Panc1 (cell line): ENCODE data around the gene MAP4. TPM values are rescaled to one million over a fixed set of nuclear protein-coding genes. Genes with fewer than 3 reads are reported as not detected.
"Not testable (repeated sequence)": the region's sequence is repeated elsewhere in the genome, so short reads cannot be mapped to it uniquely, and the experiment has no call there.

Source experiments
- ATAC-seq: fragments of 200-7000 bp; cut with Tn5 transposase; 2 replicates; pipeline ENCODE4 v1.9.1; 2020; ENCODE audit warnings: mild to moderate bottlenecking, moderate library complexity
- BruUV-seq: library from RNA; stranded (reverse); fragments of 400-500 nt; replicated peaks from 2 replicates; lab custom pipeline; 2021; lab: Mats Ljungman, UMichigan
- CTCF ChIA-PET: fragments of 300-600 bp; sonication (Branson Sonifier 250); formaldehyde crosslinking; loops from one replicate; lab custom pipeline; 2022; ENCODE audit warnings: antibody characterized with exemption; lab: Charles Lee
- POLR2A ChIA-PET: fragments of 300-600 bp; sonication (Branson Sonifier 250); formaldehyde crosslinking; loops from one replicate; lab custom pipeline; 2022; ENCODE audit warnings: antibody characterized with exemption; lab: Charles Lee
- DNase-seq: peaks from one replicate; pipeline ENCODE4 v3.0.0-alpha.2; 2010; ENCODE audit warnings: low read depth, low spot score
- H3K27ac ChIP-seq: 2 replicates; pipeline ENCODE4 v1.5.1; 2011; ENCODE audit warnings: mild to moderate bottlenecking, low read length, inconsistent platforms
- H3K27me3 ChIP-seq: fragments of 200-500 bp; sonication (Bioruptor generic); 2 replicates; pipeline ENCODE4 v1.6.0; 2014; ENCODE audit warnings: low read length, inconsistent platforms; ENCODE audit not compliant: control insufficient read depth, insufficient read depth
- H3K36me3 ChIP-seq: fragments of 200-500 bp; sonication (Bioruptor generic); 2 replicates; pipeline ENCODE4 v1.5.1; 2014; ENCODE audit warnings: inconsistent platforms, mild to moderate bottlenecking, low read length, moderate library complexity; ENCODE audit not compliant: control insufficient read depth, insufficient read depth
- H3K4me1 ChIP-seq: 2 replicates; pipeline ENCODE4 v1.5.1; 2011; ENCODE audit warnings: inconsistent platforms, mild to moderate bottlenecking, low read length, moderate library complexity; ENCODE audit not compliant: control insufficient read depth, insufficient read depth
- H3K4me3 ChIP-seq, 2 experiments: 2 replicates each; pipeline ENCODE4 v1.5.1; 2011 to 2012; ENCODE audit warnings: low read depth in 2 of 2, low read length in 2 of 2, mild to moderate bottlenecking in 2 of 2, inconsistent platforms in 1 of 2, moderate library complexity in 1 of 2
- H3K9me3 ChIP-seq: fragments of 200-500 bp; sonication (Bioruptor generic); 2 replicates; pipeline ENCODE4 v1.5.1; 2014; ENCODE audit warnings: low read depth, mild to moderate bottlenecking, inconsistent platforms, low read length, moderate library complexity; ENCODE audit not compliant: control insufficient read depth, insufficient read depth
- CTCF ChIP-seq: fragments of 450-650 bp; IDR thresholded peaks from 2 replicates; pipeline ENCODE4 v1.5.1; 2017; ENCODE audit warnings: mild to moderate bottlenecking
- POLR2AphosphoS5 ChIP-seq: IDR thresholded peaks from 2 replicates; pipeline ENCODE4 v1.6.1; 2012; ENCODE audit warnings: mild to moderate bottlenecking, low read depth, low read length, moderate library complexity
- REST ChIP-seq, 2 experiments: IDR thresholded peaks; 2 replicates each; pipeline ENCODE4 v1.6.1; 2011 to 2012; ENCODE audit warnings: low read depth in 2 of 2, control low read depth in 1 of 2, low read length in 1 of 2, mild to moderate bottlenecking in 1 of 2, moderate library complexity in 1 of 2; ENCODE audit not compliant: insufficient read depth in 1 of 2
- SIN3A ChIP-seq: IDR thresholded peaks from 2 replicates; pipeline ENCODE4 v1.6.1; 2012; ENCODE audit warnings: low read depth, mild to moderate bottlenecking, low read length, moderate library complexity, borderline replicate concordance; ENCODE audit not compliant: insufficient read depth
- TCF7L2 ChIP-seq: IDR thresholded peaks from 2 replicates; pipeline ENCODE4 v1.6.1; 2011; ENCODE audit warnings: mild to moderate bottlenecking, low read depth, low read length, inconsistent platforms
- in situ Hi-C: cut with HindIII; loops from 2 replicates; pipeline ENCODE4 v1.10.0; 2016; ENCODE audit warnings: low sequenced_read_pairs, low pct_unique_long_range_greater_than_20kb
- intact Hi-C: fragments of 100-400 bp; cut with micrococcal nuclease; formaldehyde crosslinking; loops from one replicate; pipeline ENCODE4 v1.10.0; 2022; ENCODE audit not compliant: unreplicated experiment
- total RNA-seq: library from RNA; stranded (reverse); gene quantifications from one replicate; pipeline ENCODE4 v1.2.1, GENCODE V29; 2021; ENCODE audit not compliant: unreplicated experiment

MAP4 gene
- total RNA-seq, 1 experiment from 2014 or later = 150 TPM

GRCh38 chr3:47836986-47837385 lies 179.2 kb downstream of the MAP4 start:
- Histone ChIP-seq H3K27me3 (no peaks in the 10 kb centered on the region), H3K27ac (no peak overlapping the region), H3K36me3 (peaks cover 4% of the 10 kb centered on the region), H3K4me1 (no peaks in the 10 kb centered on the region), H3K9me3 (no peaks in the 10 kb centered on the region), H3K4me3 (no peak overlapping the region)
- in situ Hi-C loops (no loop called here), intact Hi-C loops (no loop called here)
- no peak for TF ChIP-seq TCF7L2
- no peak for TF ChIP-seq SIN3A
- no peak for TF ChIP-seq POLR2AphosphoS5
- CTCF ChIA-PET = interaction anchor here (0.6 to 1.5 kb wide), 2 partner anchors 312 to 314 kb away, joined by 7 to 8 read pairs; no protein-coding TSS in a partner anchor
- POLR2A ChIA-PET = interaction anchor here (0.6 kb wide), 1 partner anchor 11 kb away, joined by 5 read pairs; no protein-coding TSS in a partner anchor
- ATAC-seq (no peak), DNase-seq (no peak)
- BruUV-seq = TSS peak; percentile 36

GRCh38 chr3:47829482-47829881 lies 186.7 kb downstream of the MAP4 start:
- H3K9me3 ChIP-seq, BruUV-seq, in situ Hi-C loops, H3K4me1 ChIP-seq, ATAC-seq, POLR2A ChIA-PET, intact Hi-C loops, H3K27ac ChIP-seq, H3K4me3 ChIP-seq, CTCF ChIA-PET, DNase-seq, H3K27me3 ChIP-seq: not testable (repeated sequence)
- peaks cover 19% of the 10 kb centered on the region for H3K36me3 ChIP-seq

- no TSS peak for BruUV-seq
- Histone ChIP-seq H3K9me3 (no peaks in the 10 kb centered on the region), H3K4me1 (peaks cover 10% of the 10 kb centered on the region), H3K4me3 (peak overlapping the region; percentile 87 to 97), H3K27me3 (no peaks in the 10 kb centered on the region), H3K36me3 (peaks cover 10% of the 10 kb centered on the region), H3K27ac (peak overlapping the region; percentile 89)
- ATAC-seq (peak; percentile 3), DNase-seq (no peak)
- CTCF ChIA-PET = interaction anchor here (0.7 kb wide), 1 partner anchor 29 kb away, joined by 3 read pairs; no protein-coding TSS in a partner anchor
- in situ Hi-C loops (no loop called here), intact Hi-C loops (no loop called here)
- no peak for TF ChIP-seq CTCF
- TF ChIP-seq REST (IDR thresholded peaks at IDR 0.05; ENCODE audit: insufficient read depth in 1 of 2, low read depth in 2 of 2, low read length in 1 of 2) = no peak
- no peak for TF ChIP-seq TCF7L2
- TF ChIP-seq POLR2AphosphoS5 = no peak
- no peak for TF ChIP-seq SIN3A
- POLR2A ChIA-PET = interaction anchor here (0.6 to 0.7 kb wide), 2 partner anchors 11 to 236 kb away, joined by 3 to 5 read pairs; no protein-coding TSS in a partner anchor
These were observed 190.6 kb downstream of the MAP4 start for GRCh38 chr3:47825590-47825989.
